Measurements from ENCODE around the gene MTCH1. TPM values are rescaled to one million over a fixed set of nuclear protein-coding genes. Genes with fewer than 3 reads are reported as not detected.

Gene MTCH1
- total RNA-seq, 1 donor from 2014 or later = 144 TPM

- Histone ChIP-seq H4K20me1 (ENCODE audit: low read depth) (no peaks in the 10 kb centered on the region), H3K4me2 (no peak overlapping the region), H3K4me1 (no peaks in the 10 kb centered on the region), H3K36me3 (no peaks in the 10 kb centered on the region), H3K9me3 (ENCODE audit: low read depth) (no peaks in the 10 kb centered on the region), H3K4me3 (no peak overlapping the region), H3K27me3 (no peaks in the 10 kb centered on the region), H3K79me2 (ENCODE audit: low read depth) (no peaks in the 10 kb centered on the region), H3K27ac (no peak overlapping the region), H3K9ac (no peak overlapping the region), H2AFZ (replicated peaks) (no peak overlapping the region), H3F3A (ENCODE audit: low read depth) (no peaks in the 10 kb centered on the region)
- Mint-ChIP-seq H3K4me3 (no peak overlapping the region), H3K36me3 (no peaks in the 10 kb centered on the region), H3K27ac (no peak overlapping the region), H3K27me3 (ENCODE audit: insufficient read depth, low read depth) (peaks cover 6% of the 10 kb centered on the region), H3K9me3 (no peaks in the 10 kb centered on the region), H3K4me1 (no peaks in the 10 kb centered on the region)
- TF ChIP-seq EZH2phosphoT487 (IDR thresholded peaks at IDR 0.05) (no peak), EZH2 (IDR thresholded peaks at IDR 0.05) (no peak)
- TF ChIP-seq, protein P1, sequence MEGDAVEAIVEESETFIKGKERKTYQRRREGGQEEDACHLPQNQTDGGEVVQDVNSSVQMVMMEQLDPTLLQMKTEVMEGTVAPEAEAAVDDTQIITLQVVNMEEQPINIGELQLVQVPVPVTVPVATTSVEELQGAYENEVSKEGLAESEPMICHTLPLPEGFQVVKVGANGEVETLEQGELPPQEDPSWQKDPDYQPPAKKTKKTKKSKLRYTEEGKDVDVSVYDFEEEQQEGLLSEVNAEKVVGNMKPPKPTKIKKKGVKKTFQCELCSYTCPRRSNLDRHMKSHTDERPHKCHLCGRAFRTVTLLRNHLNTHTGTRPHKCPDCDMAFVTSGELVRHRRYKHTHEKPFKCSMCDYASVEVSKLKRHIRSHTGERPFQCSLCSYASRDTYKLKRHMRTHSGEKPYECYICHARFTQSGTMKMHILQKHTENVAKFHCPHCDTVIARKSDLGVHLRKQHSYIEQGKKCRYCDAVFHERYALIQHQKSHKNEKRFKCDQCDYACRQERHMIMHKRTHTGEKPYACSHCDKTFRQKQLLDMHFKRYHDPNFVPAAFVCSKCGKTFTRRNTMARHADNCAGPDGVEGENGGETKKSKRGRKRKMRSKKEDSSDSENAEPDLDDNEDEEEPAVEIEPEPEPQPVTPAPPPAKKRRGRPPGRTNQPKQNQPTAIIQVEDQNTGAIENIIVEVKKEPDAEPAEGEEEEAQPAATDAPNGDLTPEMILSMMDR (IDR thresholded peaks at IDR 0.05) = no peak
- no peak for DNase-seq (ENCODE audit: low spot score)
Observed at GRCh38 chr6:36955136-36955535, 30.9 kb downstream of the MTCH1 start.

DNA sequence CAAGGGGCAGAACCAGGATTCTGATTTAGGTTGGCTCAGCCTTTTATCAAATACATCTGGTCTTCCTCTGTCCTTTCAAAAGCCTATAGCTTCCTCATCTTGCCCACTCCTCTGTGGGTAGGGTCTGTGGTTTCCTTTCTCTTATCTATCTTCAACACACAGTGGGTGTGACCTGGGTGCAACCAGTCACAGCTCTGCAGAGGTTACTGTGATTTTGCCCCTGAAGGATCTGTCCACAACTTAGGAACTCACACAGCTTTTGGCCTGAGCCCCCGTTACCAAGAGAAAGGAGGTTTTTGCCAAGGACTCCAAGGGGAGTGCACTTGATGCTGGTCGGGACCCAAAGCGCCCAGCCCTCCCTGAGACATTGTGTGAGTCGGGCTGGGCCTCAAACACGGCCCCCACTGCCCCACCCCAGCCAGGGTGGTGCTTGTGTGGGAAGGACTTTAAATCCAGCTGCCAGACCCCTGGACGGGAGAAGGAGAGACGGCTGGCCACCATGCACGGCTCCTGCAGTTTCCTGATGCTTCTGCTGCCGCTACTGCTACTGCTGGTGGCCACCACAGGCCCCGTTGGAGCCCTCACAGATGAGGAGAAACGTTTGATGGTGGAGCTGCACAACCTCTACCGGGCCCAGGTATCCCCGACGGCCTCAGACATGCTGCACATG is 31.6 kb downstream of the MTCH1 start, which contains the start of gene PI16:
PI16 (plus strand) TSS at position 477 of the 670 bp plus-strand sequence; CDS start at position 500, 23 bp downstream.
- Histone ChIP-seq H4K20me1 (ENCODE audit: low read depth) (no peaks in the 10 kb centered on the region), H3K9ac (no peak within 1 kb of the TSS), H2AFZ (replicated peaks) (no peak within 1 kb of the TSS), H3K4me1 (no peaks in the 10 kb centered on the region), H3K4me2 (no peak within 1 kb of the TSS), H3K36me3 (no peaks in the 10 kb centered on the region), H3K9me3 (ENCODE audit: low read depth) (no peaks in the 10 kb centered on the region), H3K4me3 (no peak within 1 kb of the TSS), H3K27ac (no peak within 1 kb of the TSS), H3K79me2 (ENCODE audit: low read depth) (no peaks in the 10 kb centered on the region), H3F3A (ENCODE audit: low read depth) (no peaks in the 10 kb centered on the region), H3K27me3 (no peaks in the 10 kb centered on the region)
- no peak within 1 kb of the TSS for H3K4me3 Mint-ChIP-seq
- H3K9me3 Mint-ChIP-seq = no peaks in the 10 kb centered on the region
- peaks cover 6% of the 10 kb centered on the region for H3K27me3 Mint-ChIP-seq (ENCODE audit: insufficient read depth, low read depth)
- no peaks in the 10 kb centered on the region for H3K4me1 Mint-ChIP-seq
- H3K27ac Mint-ChIP-seq = no peak within 1 kb of the TSS
- TF ChIP-seq EZH2 (IDR thresholded peaks at IDR 0.05) (no peak), EZH2phosphoT487 (IDR thresholded peaks at IDR 0.05) (no peak)
- TF ChIP-seq, protein P1 (IDR thresholded peaks at IDR 0.05) = no peak
- no peak for DNase-seq (ENCODE audit: low spot score)
- no peaks in the 10 kb centered on the region for H3K36me3 Mint-ChIP-seq

GRCh38 chr6:36953931-36954261 is 32.1 kb downstream of the MTCH1 start:
- no peak overlapping the region for H3K9ac ChIP-seq
- no peak overlapping the region for H3K4me3 ChIP-seq
- H3K4me3 Mint-ChIP-seq = no peak overlapping the region
- no peaks in the 10 kb centered on the region for H3K4me1 Mint-ChIP-seq
- no peak overlapping the region for H3K27ac ChIP-seq
- no peaks in the 10 kb centered on the region for H3K36me3 Mint-ChIP-seq
- no peak overlapping the region for H3K4me2 ChIP-seq
- H3K4me1 ChIP-seq = no peaks in the 10 kb centered on the region
- H3K9me3 ChIP-seq (ENCODE audit: low read depth) = no peaks in the 10 kb centered on the region
- TF ChIP-seq EZH2phosphoT487 (IDR thresholded peaks at IDR 0.05) (no peak), EZH2 (IDR thresholded peaks at IDR 0.05) (no peak)
- TF ChIP-seq, protein P1 (IDR thresholded peaks at IDR 0.05) = no peak
- no peak for DNase-seq (ENCODE audit: low spot score)
- no peaks in the 10 kb centered on the region for H3K27me3 ChIP-seq
- H3K79me2 ChIP-seq (ENCODE audit: low read depth) = no peaks in the 10 kb centered on the region
- no peaks in the 10 kb centered on the region for H3K36me3 ChIP-seq
- no peak overlapping the region for H3K27ac Mint-ChIP-seq
- H3K27me3 Mint-ChIP-seq (ENCODE audit: insufficient read depth, low read depth) = peaks cover 6% of the 10 kb centered on the region
- H2AFZ ChIP-seq (replicated peaks) = no peak overlapping the region
- no peaks in the 10 kb centered on the region for H3K9me3 Mint-ChIP-seq
- H4K20me1 ChIP-seq (ENCODE audit: low read depth) = no peaks in the 10 kb centered on the region
- no peaks in the 10 kb centered on the region for H3F3A ChIP-seq (ENCODE audit: low read depth)
